SH-SY5Y (cell line): ENCODE measurements around the gene VWA3A.

Experiments used
- GATA2 ChIP-seq: IDR thresholded peaks from 2 replicates; pipeline ENCODE4 v1.6.1; 2011; ENCODE audit warnings: mild to moderate bottlenecking, low read depth, low read length
- GATA3 ChIP-seq: IDR thresholded peaks from 2 replicates; pipeline ENCODE4 v1.6.1; 2011; ENCODE audit warnings: low read depth, mild to moderate bottlenecking, low read length, moderate library complexity

GRCh38 chr16:22191532-22192260, 99.4 kb downstream of the VWA3A start:
- TF ChIP-seq GATA2 (no peak), GATA3 (no peak)
